Naive thymus-derived CD4-positive, alpha-beta T cell (primary cell): ENCODE measurements around the gene ZNF827. TPM values are rescaled to one million over a fixed set of nuclear protein-coding genes. Genes with fewer than 3 reads are reported as not detected.

ENCODE experiments used
- ATAC-seq: fragments of 150-1000 bp; cut with Tn5 transposase; 2 replicates; pipeline ENCODE4 v1.10.0; 2021; ENCODE audit warnings: mild to moderate bottlenecking, moderate library complexity
- CTCF ChIA-PET: fragments of 350-600 bp; sonication (Branson Sonifier 250); formaldehyde crosslinking; loops from one replicate; lab custom pipeline; 2021; ENCODE audit warnings: antibody characterized with exemption; lab: Charles Lee
- POLR2A ChIA-PET: fragments of 350-600 bp; sonication (Branson Sonifier 250); formaldehyde crosslinking; loops from one replicate; lab custom pipeline; 2021; ENCODE audit warnings: antibody characterized with exemption, inconsistent platforms; lab: Charles Lee
- DNase-seq, 9 donors: peaks; one replicate each; pipeline versions ENCODE4 v3.0.0 to v3.0.0-alpha.2; 2020 to 2022; ENCODE audit warnings: mixed read lengths in 1 of 9
- H3K27ac ChIP-seq: one replicate; pipeline ENCODE4 v1.7.0; 2013; ENCODE audit warnings: mild to moderate bottlenecking, low read depth, low read length, moderate library complexity
- H3K27me3 ChIP-seq, 2 donors: one replicate each; pipeline ENCODE4 v1.7.0; 2013; ENCODE audit warnings: low read length in 2 of 2, mild to moderate bottlenecking in 2 of 2, moderate library complexity in 2 of 2; ENCODE audit not compliant: control insufficient read depth in 2 of 2, insufficient read depth in 2 of 2
- H3K36me3 ChIP-seq, 3 experiments: 1 replicate in 2 of 3; 2 replicates in 1 of 3; pipeline ENCODE4 v1.7.0; 2013; ENCODE audit warnings: low read length in 3 of 3, mild to moderate bottlenecking in 3 of 3, moderate library complexity in 1 of 3; ENCODE audit not compliant: insufficient read depth in 3 of 3, control insufficient read depth in 2 of 3
- H3K4me1 ChIP-seq, 2 donors: one replicate each; pipeline ENCODE4 v1.7.0; 2013; ENCODE audit warnings: low read length in 2 of 2, mild to moderate bottlenecking in 2 of 2, moderate library complexity in 1 of 2; ENCODE audit not compliant: control insufficient read depth in 2 of 2, insufficient read depth in 2 of 2
- H3K4me3 ChIP-seq: 2 replicates; pipeline ENCODE4 v1.7.0; 2013; ENCODE audit warnings: mild to moderate bottlenecking, low read length
- H3K9me3 ChIP-seq, 3 experiments: 1 replicate in 2 of 3; 2 replicates in 1 of 3; pipeline ENCODE4 v1.7.0; 2013; ENCODE audit warnings: low read length in 3 of 3; ENCODE audit not compliant: control insufficient read depth in 2 of 3
- H3K27ac Mint-ChIP-seq, 9 donors: one replicate each; pipeline ENCODE4 v1.8.0; 2020 to 2022; ENCODE audit warnings: mixed read lengths in 9 of 9, mild to moderate bottlenecking in 8 of 9, moderate library complexity in 5 of 9, inconsistent platforms in 2 of 9
- H3K27me3 Mint-ChIP-seq, 5 donors: one replicate each; pipeline ENCODE4 v1.8.0; 2021 to 2022; ENCODE audit warnings: mixed read lengths in 5 of 5, mild to moderate bottlenecking in 1 of 5
- H3K36me3 Mint-ChIP-seq, 5 donors: one replicate each; pipeline ENCODE4 v1.8.0; 2020 to 2022; ENCODE audit warnings: mixed read lengths in 5 of 5, mild to moderate bottlenecking in 3 of 5, inconsistent platforms in 1 of 5
- H3K4me1 Mint-ChIP-seq, 7 donors: one replicate each; pipeline ENCODE4 v1.8.0; 2020 to 2022; ENCODE audit warnings: mixed read lengths in 7 of 7, mild to moderate bottlenecking in 3 of 7, inconsistent platforms in 1 of 7
- H3K4me3 Mint-ChIP-seq, 10 donors: one replicate each; pipeline ENCODE4 v1.8.0; 2020 to 2022; ENCODE audit warnings: mild to moderate bottlenecking in 10 of 10, mixed read lengths in 10 of 10, moderate library complexity in 6 of 10, inconsistent platforms in 2 of 10
- H3K9me3 Mint-ChIP-seq, 11 donors: one replicate each; pipeline ENCODE4 v1.8.0; 2020 to 2022; ENCODE audit warnings: mixed read lengths in 11 of 11, mild to moderate bottlenecking in 4 of 11, inconsistent platforms in 1 of 11, moderate library complexity in 1 of 11
- intact Hi-C, 2 donors: fragments of 100-400 bp; cut with micrococcal nuclease; formaldehyde crosslinking; loops; one replicate each; pipeline ENCODE4 v1.15.1; 2023
- polyA plus RNA-seq, 2 donors: library from polyadenylated mRNA; unstranded; fragments of 300-500 nt; fragmentation: Illumina TruSeq; gene quantifications; one replicate each; pipeline ENCODE4 v1.2.3, GENCODE V29; 2021
- total RNA-seq, 6 experiments: library from RNA in 5 of 6; stranded (reverse) in 5 of 6; gene quantifications; 1 replicate in 5 of 6; 2 replicates in 1 of 6; pipeline ENCODE4 v1.2.3 and lab custom pipeline; 2021 to 2026

ZNF827 gene
- total and polyA plus RNA-seq, 7 experiments from 2014 or later: 2.3 to 32.2 (median 21.7) TPM

- Mint-ChIP-seq H3K27me3 (no peaks in the 10 kb centered on the region), H3K36me3 (peaks cover 8 to 49% (median 28%) of the 10 kb centered on the region in 5 donors), H3K4me1 (peaks cover 0 to 2% (median 0%) of the 10 kb centered on the region in 7 donors), H3K27ac (no peak overlapping the region), H3K9me3 (no peaks in the 10 kb centered on the region), H3K4me3 (no peak overlapping the region)
- Histone ChIP-seq H3K4me1 (no peaks in the 10 kb centered on the region), H3K36me3 (peaks cover 0 to 15% (median 0%) of the 10 kb centered on the region in 3 experiments), H3K27ac (no peak overlapping the region), H3K9me3 (no peaks in the 10 kb centered on the region), H3K4me3 (no peak overlapping the region), H3K27me3 (no peaks in the 10 kb centered on the region)
- intact Hi-C loops: no loop called here
- ChIA-PET CTCF (no interaction called here), POLR2A (no interaction called here)
- no peak for DNase-seq
- ATAC-seq: no peak
These were observed 78.7 kb downstream of the ZNF827 start for GRCh38 chr4:145859926-145860325.

DNA sequence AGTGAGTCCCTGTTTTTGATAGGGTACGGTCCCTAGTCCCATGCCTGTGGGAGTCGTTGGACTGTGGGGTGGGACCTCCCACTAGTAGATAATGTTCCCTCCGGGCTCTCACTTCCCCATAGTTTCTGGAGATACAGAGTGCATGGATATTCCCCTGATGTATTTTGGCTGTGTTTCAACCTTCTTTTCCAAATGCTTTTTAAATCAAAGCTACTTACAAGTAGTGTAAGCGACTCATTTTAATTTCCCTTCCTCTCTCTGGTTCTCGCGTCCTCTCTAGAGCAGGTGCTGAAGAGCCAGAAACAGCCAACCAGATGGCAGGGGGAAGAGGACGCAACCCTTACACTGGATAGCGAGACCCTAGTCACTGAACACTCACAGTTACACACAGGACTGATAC lies 79.2 kb downstream of the ZNF827 start:
- Histone ChIP-seq H3K4me3 (no peak overlapping the region), H3K9me3 (no peaks in the 10 kb centered on the region), H3K4me1 (no peaks in the 10 kb centered on the region), H3K36me3 (peaks cover 0 to 15% (median 0%) of the 10 kb centered on the region in 3 experiments), H3K27ac (no peak overlapping the region), H3K27me3 (no peaks in the 10 kb centered on the region)
- Mint-ChIP-seq H3K27me3 (no peaks in the 10 kb centered on the region), H3K4me3 (no peak overlapping the region), H3K9me3 (no peaks in the 10 kb centered on the region), H3K27ac (no peak overlapping the region), H3K36me3 (peaks cover 8 to 53% (median 28%) of the 10 kb centered on the region in 5 donors), H3K4me1 (peaks cover 0 to 2% (median 0%) of the 10 kb centered on the region in 7 donors)
- intact Hi-C loops: no loop called here
- POLR2A ChIA-PET: no interaction called here
- DNase-seq: no peak
- ATAC-seq: no peak
- CTCF ChIA-PET: no interaction called here

- H3K4me1 Mint-ChIP-seq: peaks cover 0 to 12% (median 0%) of the 10 kb centered on the region in 7 donors
- peak; percentile 26 for ATAC-seq
- peak overlapping the region in 2 of 9 donors; percentile 46 to 62 for H3K27ac Mint-ChIP-seq
These were observed 86.3 kb downstream of the ZNF827 start for GRCh38 chr4:145852256-145852839.

DNA sequence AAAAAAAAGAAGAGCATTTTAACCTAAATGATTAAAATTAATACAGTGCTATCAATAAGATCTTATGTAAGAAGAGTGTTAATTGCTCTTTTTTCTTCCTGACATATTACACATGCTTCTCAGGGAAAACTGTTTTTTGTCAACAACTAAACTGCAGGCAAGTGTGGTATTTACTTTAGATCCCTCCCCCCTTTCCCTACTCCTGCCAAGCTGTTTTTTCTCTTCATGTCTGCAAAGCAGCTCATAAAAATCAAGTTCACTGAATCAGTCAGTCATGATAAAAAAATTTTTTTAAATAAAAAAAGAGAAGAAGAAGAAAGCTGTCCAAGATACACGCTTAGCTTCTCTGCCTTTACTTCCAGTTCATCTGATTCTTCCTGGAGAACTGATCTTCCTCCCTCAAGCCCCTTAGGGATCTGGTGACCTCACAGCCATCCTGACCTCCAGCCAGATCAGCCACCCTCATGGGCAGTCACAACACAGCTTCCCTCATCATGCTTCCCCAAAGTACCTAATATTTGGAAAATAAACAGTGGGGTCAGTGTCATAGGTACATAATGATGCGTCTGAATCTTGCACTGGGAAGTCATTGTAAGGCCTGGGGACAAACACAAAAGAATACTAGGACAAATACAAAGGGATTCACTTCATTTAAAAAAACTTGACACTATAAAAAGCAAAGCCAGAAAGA lies 87.0 kb downstream of the ZNF827 start:
- Histone ChIP-seq H3K4me1 (no peaks in the 10 kb centered on the region), H3K4me3 (no peak overlapping the region), H3K36me3 (no peaks in the 10 kb centered on the region), H3K27ac (no peak overlapping the region), H3K27me3 (no peaks in the 10 kb centered on the region), H3K9me3 (no peaks in the 10 kb centered on the region)
- Mint-ChIP-seq H3K27ac (peak overlapping the region in 1 of 9 donors; percentile 62), H3K4me3 (no peak overlapping the region), H3K27me3 (no peaks in the 10 kb centered on the region), H3K4me1 (peaks cover 0 to 12% (median 0%) of the 10 kb centered on the region in 7 donors), H3K36me3 (peaks cover 0 to 39% (median 19%) of the 10 kb centered on the region in 5 donors), H3K9me3 (no peaks in the 10 kb centered on the region)
- POLR2A ChIA-PET: interaction anchor here (0.6 kb wide), 2 partner anchors 135 to 729 kb away, joined by 3 read pairs; no protein-coding TSS in a partner anchor
- CTCF ChIA-PET: no interaction called here
- intact Hi-C loops: no loop called here
- ATAC-seq (no peak), DNase-seq (no peak)

More at GRCh38 chr4:145852256-145852839, 86.3 kb downstream of the ZNF827 start:
- H3K27ac ChIP-seq: no peak overlapping the region
- Mint-ChIP-seq H3K27me3 (no peaks in the 10 kb centered on the region), H3K4me3 (no peak overlapping the region), H3K36me3 (peaks cover 0 to 40% (median 20%) of the 10 kb centered on the region in 5 donors), H3K9me3 (no peaks in the 10 kb centered on the region)
- no peaks in the 10 kb centered on the region for H3K36me3 ChIP-seq
- intact Hi-C loops: no loop called here
- no peaks in the 10 kb centered on the region for H3K4me1 ChIP-seq
- POLR2A ChIA-PET: interaction anchor here (0.6 kb wide), 2 partner anchors 135 to 729 kb away, joined by 3 read pairs; no protein-coding TSS in a partner anchor
- H3K27me3 ChIP-seq: no peaks in the 10 kb centered on the region
- no peak for DNase-seq
- CTCF ChIA-PET: no interaction called here
- no peaks in the 10 kb centered on the region for H3K9me3 ChIP-seq
- H3K4me3 ChIP-seq: no peak overlapping the region

- ChIA-PET CTCF (interaction anchor here (1.1 kb wide), 1 partner anchor 8 kb away, joined by 3 read pairs; no protein-coding TSS in a partner anchor), POLR2A (no interaction called here)
- intact Hi-C loops: no loop called here
- no peak overlapping the region for H3K4me3 ChIP-seq
- H3K27me3 ChIP-seq: no peaks in the 10 kb centered on the region
- no peak for DNase-seq
- Mint-ChIP-seq H3K27me3 (no peaks in the 10 kb centered on the region), H3K9me3 (no peaks in the 10 kb centered on the region), H3K4me1 (peaks cover 12 to 32% (median 21%) of the 10 kb centered on the region in 7 donors), H3K4me3 (no peak overlapping the region), H3K27ac (peak overlapping the region in 1 of 9 donors; percentile 44), H3K36me3 (peaks cover 0 to 48% (median 39%) of the 10 kb centered on the region in 5 donors)
- no peak overlapping the region for H3K27ac ChIP-seq
- H3K36me3 ChIP-seq: no peaks in the 10 kb centered on the region
- H3K4me1 ChIP-seq: peaks cover 3 to 10% of the 10 kb centered on the region in 2 donors
- H3K9me3 ChIP-seq: no peaks in the 10 kb centered on the region
- no peak for ATAC-seq
These were observed 90.9 kb downstream of the ZNF827 start for GRCh38 chr4:145847764-145848163.

DNA sequence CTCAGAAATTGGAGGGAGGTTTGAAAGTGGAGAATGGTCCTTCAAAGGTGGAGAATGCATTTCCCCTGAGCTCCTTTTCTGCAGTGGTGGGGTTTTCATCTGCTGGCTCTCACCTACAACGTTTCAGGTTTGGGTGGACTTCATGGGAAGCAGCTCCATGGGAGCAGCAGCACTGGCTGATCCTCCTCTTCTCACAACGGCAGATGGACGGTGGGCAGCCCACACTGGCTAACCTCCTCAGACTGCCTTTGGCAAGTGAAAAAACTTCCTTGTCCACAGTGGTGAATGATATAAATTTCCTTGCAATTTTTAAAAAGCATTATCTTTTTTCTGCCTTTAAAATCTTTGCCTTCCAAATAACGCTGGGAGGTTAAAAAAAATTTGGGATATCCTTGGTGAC lies 93.5 kb downstream of the ZNF827 start:
- H3K27me3 ChIP-seq: no peaks in the 10 kb centered on the region
- no peak for ATAC-seq
- no peaks in the 10 kb centered on the region for H3K9me3 ChIP-seq
- Mint-ChIP-seq H3K27me3 (no peaks in the 10 kb centered on the region), H3K27ac (no peak overlapping the region), H3K36me3 (peaks cover 0 to 52% (median 48%) of the 10 kb centered on the region in 5 donors), H3K9me3 (no peaks in the 10 kb centered on the region), H3K4me3 (no peak overlapping the region), H3K4me1 (peaks cover 12 to 34% (median 27%) of the 10 kb centered on the region in 7 donors)
- H3K27ac ChIP-seq: no peak overlapping the region
- intact Hi-C loops: no loop called here
- peaks cover 0 to 3% (median 0%) of the 10 kb centered on the region in 3 experiments for H3K36me3 ChIP-seq
- DNase-seq: no peak
- ChIA-PET CTCF (no interaction called here), POLR2A (no interaction called here)
- H3K4me3 ChIP-seq: no peak overlapping the region
- H3K4me1 ChIP-seq: peaks cover 3 to 10% of the 10 kb centered on the region in 2 donors
